ENCODE results near the gene TRMT61A.

Gene TRMT61A

GRCh38 chr14:103548463-103549351 lies 19.7 kb downstream of the TRMT61A start:
- no peak for ATAC-seq

GRCh38 chr14:103549361-103550311 lies 20.6 kb downstream of the TRMT61A start:
- ATAC-seq, result no peak

- no peak for ATAC-seq
Measured at GRCh38 chr14:103550451-103551337, 21.7 kb downstream of the TRMT61A start.

DNA sequence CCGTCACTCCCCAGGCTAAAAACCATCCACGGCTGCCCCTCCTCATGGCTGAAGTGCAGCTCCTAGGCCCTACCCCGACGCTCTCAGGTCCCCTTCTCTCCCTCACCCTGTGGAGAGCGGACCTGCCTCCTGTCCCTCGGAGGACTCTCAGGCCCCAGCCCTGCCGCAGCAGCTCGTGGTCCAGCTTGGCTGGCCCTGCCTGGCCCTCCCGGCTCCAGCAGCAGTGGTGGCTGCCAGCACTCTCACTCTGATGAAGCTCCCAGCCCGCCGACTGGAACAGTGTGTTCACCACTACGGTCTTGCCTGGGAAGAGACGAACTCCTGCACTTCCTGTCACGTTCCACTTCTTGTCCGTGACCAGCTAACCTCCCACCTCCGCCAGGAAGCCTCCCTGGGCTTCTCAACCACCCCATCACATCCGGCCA lies 22.4 kb downstream of the TRMT61A start:
- no peak for ATAC-seq

DNA sequence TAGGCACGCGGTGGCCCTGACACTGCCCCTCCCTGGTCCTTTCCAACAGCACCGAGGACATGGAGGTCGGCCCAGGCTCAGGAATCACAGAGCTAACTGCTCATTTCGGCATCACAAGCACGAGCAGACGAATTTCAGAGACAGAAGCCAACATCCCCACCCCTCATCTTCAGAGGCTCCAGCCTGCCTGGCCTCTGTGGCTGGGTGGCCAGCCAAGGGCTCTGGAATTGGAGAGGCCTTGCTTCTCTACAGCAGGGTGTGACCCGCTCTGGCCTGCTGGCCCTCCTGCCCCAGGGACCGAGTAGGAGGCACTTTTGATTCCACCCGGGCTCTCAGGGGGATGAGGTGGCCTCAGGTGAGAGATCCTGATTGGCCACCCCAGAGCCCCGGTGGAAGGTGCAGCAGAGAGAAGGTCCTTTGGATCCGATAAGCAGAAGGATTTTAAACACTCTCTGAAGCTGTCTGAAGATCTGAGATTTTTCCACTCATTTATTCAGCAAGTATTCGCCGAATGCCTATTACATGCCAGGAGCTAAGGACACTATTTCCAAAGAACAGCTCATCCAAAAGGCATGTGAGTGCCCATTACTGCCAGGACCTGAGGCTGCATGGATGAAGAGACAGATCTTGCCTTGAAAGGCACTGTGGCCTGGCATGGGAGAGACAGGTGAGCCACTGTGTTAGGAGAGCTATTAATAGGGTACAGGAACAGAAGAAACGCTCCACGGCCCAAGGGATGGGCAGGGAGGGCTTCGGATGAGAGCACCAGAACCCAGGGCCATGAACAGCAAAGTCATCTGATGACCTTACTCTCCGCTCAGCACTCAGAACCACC lies 23.2 kb downstream of the TRMT61A start:
- no peak for ATAC-seq

GRCh38 chr14:103552846-103553210 lies 23.8 kb downstream of the TRMT61A start:
- ATAC-seq, result no peak

- ATAC-seq, result no peak
Measured at GRCh38 chr14:103555559-103556337, 26.8 kb downstream of the TRMT61A start.

GRCh38 chr14:103556946-103557758 lies 28.2 kb downstream of the TRMT61A start:
- no peak for ATAC-seq

- no peak for ATAC-seq
Measured at GRCh38 chr14:103558071-103558882, 29.3 kb downstream of the TRMT61A start.

DNA sequence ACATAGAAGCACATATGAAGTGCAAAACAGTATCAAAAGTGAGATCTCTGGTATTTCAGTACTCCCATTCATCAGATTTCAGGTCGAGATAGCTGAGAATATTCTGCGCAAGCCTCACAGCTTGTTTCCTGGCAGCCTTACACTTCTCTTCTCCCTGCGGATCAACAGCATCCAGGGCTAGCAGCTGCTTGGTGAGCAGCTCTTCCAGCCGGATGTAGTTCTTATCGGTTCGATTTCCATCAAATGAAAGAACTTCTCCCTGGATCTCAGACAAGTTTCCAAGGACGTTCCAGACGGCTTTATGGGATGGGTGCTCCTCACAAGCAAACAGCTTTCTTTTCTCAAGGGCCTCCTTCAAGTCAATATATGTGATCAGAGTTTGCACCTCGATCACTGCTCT lies 30.8 kb downstream of the TRMT61A start:
- no peak for ATAC-seq

DNA sequence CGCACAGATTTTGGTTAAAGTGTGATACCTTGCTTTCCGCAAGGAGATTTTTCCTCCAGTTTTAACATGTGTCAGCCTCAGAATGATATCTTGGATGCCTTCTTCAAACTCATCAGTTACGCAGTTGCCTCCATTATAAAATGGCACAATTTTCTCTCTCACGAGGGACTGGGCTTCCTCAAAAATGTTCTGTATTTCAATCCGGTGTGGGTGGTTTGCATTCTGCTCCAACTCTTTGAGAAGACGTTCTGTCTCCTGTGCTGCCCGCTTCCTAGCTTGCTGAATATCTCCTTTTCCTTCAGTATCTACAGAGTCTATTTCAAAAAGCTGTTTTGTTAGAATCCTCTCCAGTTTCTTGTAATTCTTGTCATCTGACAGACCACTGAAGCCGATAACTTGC lies 31.7 kb downstream of the TRMT61A start:
- ATAC-seq, result no peak

- ATAC-seq, result peak; percentile 42 to 51
Measured at GRCh38 chr14:103561381-103562178, 32.6 kb downstream of the TRMT61A start.

- ATAC-seq, result no peak
Measured at GRCh38 chr14:103562179-103562428, 33.1 kb downstream of the TRMT61A start.

DNA sequence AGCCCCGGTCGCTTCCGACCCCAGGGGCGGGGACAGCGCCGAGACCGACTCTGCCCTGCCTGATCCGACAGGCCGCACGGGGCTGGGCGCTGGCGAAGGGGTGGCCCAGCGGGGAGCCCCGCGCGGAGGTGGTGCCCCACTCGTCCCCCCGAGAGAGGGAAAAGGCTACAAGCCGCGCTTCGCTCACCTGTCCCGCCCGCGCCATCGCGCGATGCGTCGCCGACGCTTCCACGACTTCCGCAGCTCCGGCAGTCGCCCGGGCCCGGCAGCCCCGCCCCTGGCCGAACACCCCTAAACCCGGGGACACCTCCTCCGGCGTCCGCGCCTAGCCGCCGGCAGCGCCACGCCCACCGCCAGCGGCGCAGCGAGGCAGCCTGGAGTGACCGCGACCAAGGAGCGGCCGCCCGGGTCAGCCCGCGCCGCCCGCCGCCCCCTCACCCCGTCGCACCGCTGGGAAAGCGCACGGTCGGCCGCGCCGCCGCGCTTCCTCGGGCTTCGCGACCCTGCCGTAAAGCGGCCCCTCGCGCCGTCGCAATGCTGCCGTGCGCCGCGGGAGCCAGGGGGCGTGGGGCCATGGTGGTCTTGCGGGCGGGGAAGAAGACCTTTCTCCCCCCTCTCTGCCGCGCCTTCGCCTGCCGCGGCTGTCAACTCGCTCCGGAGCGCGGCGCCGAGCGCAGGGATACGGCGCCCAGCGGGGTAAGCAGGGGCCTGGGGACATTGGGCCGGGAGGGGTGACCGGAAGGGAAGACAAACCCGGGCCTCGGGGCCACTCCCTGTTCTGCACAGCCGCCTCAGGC lies 33.6 kb downstream of the TRMT61A start, which contains the start of the genes BAG5 and COA8:
BAG5 (minus strand) TSS at position 229 of the 797 bp plus-strand sequence. CDS start 1,493 bp downstream, outside the sequence.
COA8 (plus strand) TSS at position 532 of the 797 bp plus-strand sequence; CDS start at position 574, 42 bp downstream.
- ATAC-seq, result peak; percentile 80

DNA sequence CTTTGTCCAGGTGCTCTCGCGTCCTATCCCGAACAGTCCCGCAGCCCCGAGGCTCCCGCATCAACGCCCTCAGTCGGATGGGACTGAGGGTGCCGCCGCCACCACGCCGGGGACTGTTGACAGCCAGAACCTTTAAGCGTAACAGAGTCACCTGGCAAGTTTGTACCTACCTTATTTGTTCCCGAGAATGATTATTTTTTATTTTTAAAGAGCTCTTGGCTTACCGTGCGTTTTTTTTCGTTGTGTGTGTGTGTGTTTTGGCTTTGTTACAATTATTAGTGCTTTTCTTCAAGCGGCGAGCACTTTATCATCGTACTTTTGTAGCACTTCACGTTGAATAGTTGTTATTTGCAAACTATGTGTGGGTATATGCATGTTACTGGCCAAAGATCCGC lies 34.2 kb downstream of the TRMT61A start:
- no peak for ATAC-seq

- no peak for ATAC-seq
Measured at GRCh38 chr14:103563844-103564505, 35.0 kb downstream of the TRMT61A start.

DNA sequence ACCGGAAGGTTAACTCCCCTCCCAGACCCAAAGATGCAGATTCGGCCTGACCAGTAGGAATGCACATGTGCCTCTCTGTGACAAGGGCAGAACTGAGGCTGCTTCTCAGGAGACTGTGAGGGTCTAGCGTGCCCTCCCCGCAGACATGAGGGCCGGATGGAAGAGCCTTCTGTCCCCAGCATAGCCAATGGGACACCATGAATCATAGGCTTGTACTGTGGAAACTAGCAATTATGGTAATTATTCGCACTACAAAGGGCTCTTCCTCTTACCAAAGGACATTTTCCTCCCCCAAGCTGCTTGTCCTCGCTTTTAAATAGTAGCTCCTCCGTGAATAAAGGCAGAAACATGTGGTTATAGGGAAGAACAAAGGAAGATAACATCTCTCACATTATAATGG lies 40.0 kb downstream of the TRMT61A start:
- no peak for ATAC-seq

Measured in activated CD4-positive, CD25-positive, alpha-beta regulatory T cell treated with anti-CD3 and anti-CD28 coated beads, Interleukin-2, amount 50 U/mL, for 24 hours (primary cell).